IMR-90 (cell line): Measurements from ENCODE around the gene MYO1D. TPM values are rescaled to one million over a fixed set of nuclear protein-coding genes. Genes with fewer than 3 reads are reported as not detected.

Experiments
- ATAC-seq: fragments of 200-7000 bp; cut with Tn5 transposase; 2 replicates; pipeline ENCODE4 v1.9.1; 2020; ENCODE audit warnings: low read depth, mild to moderate bottlenecking, moderate library complexity
- BruUV-seq: library from RNA; stranded (reverse); fragments of 400-500 nt; replicated peaks from 2 replicates; lab custom pipeline; 2021; lab: Mats Ljungman, UMichigan
- CTCF ChIA-PET: fragments of 300-600 bp; formaldehyde crosslinking; extraction: SDS; loops from one replicate; lab custom pipeline; 2021; ENCODE audit warnings: antibody characterized with exemption; lab: Yijun Ruan, JAX
- POLR2A ChIA-PET: fragments of 300-600 bp; sonication (Branson Sonifier 250); formaldehyde crosslinking; loops from one replicate; lab custom pipeline; 2022; ENCODE audit warnings: antibody characterized with exemption; ENCODE audit not compliant: unreplicated experiment; lab: Charles Lee
- DNase-seq: peaks from one replicate; pipeline ENCODE4 v3.0.0; 2013
- H2AFZ ChIP-seq: replicated peaks from 2 replicates; pipeline ENCODE3; 2013; ENCODE audit warnings: low read length, mild to moderate bottlenecking; ENCODE audit not compliant: poor library complexity
- H2AK5ac ChIP-seq: 2 replicates; pipeline ENCODE4 v1.6.1; 2013; ENCODE audit warnings: low read depth, low read length, inconsistent platforms
- H2AK9ac ChIP-seq: replicated peaks from 2 replicates; pipeline ENCODE3; 2013; ENCODE audit warnings: mild to moderate bottlenecking, low read depth, low read length, moderate library complexity; ENCODE audit not compliant: poor library complexity
- H2BK120ac ChIP-seq: 2 replicates; pipeline ENCODE4 v1.6.1; 2013; ENCODE audit warnings: low read depth, low read length, inconsistent platforms
- H2BK15ac ChIP-seq: 3 replicates; pipeline ENCODE4 v1.6.1; 2013; ENCODE audit warnings: low read depth, low read length, inconsistent platforms
- H2BK20ac ChIP-seq: 2 replicates; pipeline ENCODE4 v1.6.1; 2013; ENCODE audit warnings: low read depth, mild to moderate bottlenecking, inconsistent platforms, low read length, moderate library complexity
- H2BK5ac ChIP-seq: 2 replicates; pipeline ENCODE4 v1.6.1; 2013; ENCODE audit warnings: mild to moderate bottlenecking, low read depth, low read length, inconsistent platforms; ENCODE audit not compliant: poor library complexity, severe bottlenecking
- H3K14ac ChIP-seq: replicated peaks from 2 replicates; pipeline ENCODE4 v1.6.1; 2013; ENCODE audit warnings: low read depth, low read length, inconsistent platforms
- H3K18ac ChIP-seq: 2 replicates; pipeline ENCODE4 v1.6.1; 2013; ENCODE audit warnings: low read depth, low read length, control low read depth
- H3K23ac ChIP-seq: 2 replicates; pipeline ENCODE4 v1.6.1; 2013; ENCODE audit warnings: low read depth, low read length, inconsistent platforms
- H3K27ac ChIP-seq: 2 replicates; pipeline ENCODE4 v1.5.1; 2013; ENCODE audit warnings: mild to moderate bottlenecking, control low read depth, low read length; ENCODE audit not compliant: insufficient read depth
- H3K27me3 ChIP-seq: 2 replicates; pipeline ENCODE4 v1.6.1; 2013; ENCODE audit warnings: low read length; ENCODE audit not compliant: control insufficient read depth, insufficient read depth
- H3K36me3 ChIP-seq: 2 replicates; pipeline ENCODE4 v1.6.1; 2013; ENCODE audit warnings: low read length, mixed read lengths; ENCODE audit not compliant: control insufficient read depth, insufficient read depth
- H3K4ac ChIP-seq: 2 replicates; pipeline ENCODE4 v1.6.1; 2013; ENCODE audit warnings: low read depth, low read length, inconsistent platforms
- H3K4me1 ChIP-seq: 2 replicates; pipeline ENCODE4 v1.6.1; 2013; ENCODE audit warnings: low read length, mixed read lengths; ENCODE audit not compliant: control insufficient read depth, insufficient read depth
- H3K4me2 ChIP-seq: 2 replicates; pipeline ENCODE4 v1.6.1; 2013; ENCODE audit warnings: low read depth, mild to moderate bottlenecking, control low read depth, low read length, moderate library complexity
- H3K4me3 ChIP-seq: 2 replicates; pipeline ENCODE4 v1.5.1; 2013; ENCODE audit warnings: low read depth, mild to moderate bottlenecking, control low read depth, low read length, moderate library complexity; ENCODE audit not compliant: insufficient read depth
- H3K56ac ChIP-seq: 2 replicates; pipeline ENCODE4 v1.6.1; 2013; ENCODE audit warnings: low read length, inconsistent platforms; ENCODE audit not compliant: insufficient read depth; ENCODE audit errors: extremely low read depth
- H3K79me1 ChIP-seq, 2 experiments: 2 replicates each; pipeline ENCODE4 v1.6.1; 2013; ENCODE audit warnings: low read length in 2 of 2, inconsistent platforms in 1 of 2, low read depth in 1 of 2
- H3K9ac ChIP-seq: 2 replicates; pipeline ENCODE4 v1.6.1; 2013; ENCODE audit warnings: low read depth, low read length, control low read depth
- H3K9me1 ChIP-seq: 2 replicates; pipeline ENCODE4 v1.6.1; 2013; ENCODE audit warnings: low read length, inconsistent platforms; ENCODE audit not compliant: insufficient read depth
- H3K9me3 ChIP-seq: 2 replicates; pipeline ENCODE4 v1.6.1; 2013; ENCODE audit warnings: low read length; ENCODE audit not compliant: control insufficient read depth, insufficient read depth
- H4K20me1 ChIP-seq: 2 replicates; pipeline ENCODE4 v1.6.1; 2013; ENCODE audit warnings: low read length, inconsistent platforms; ENCODE audit not compliant: insufficient read depth
- H4K5ac ChIP-seq: 2 replicates; pipeline ENCODE4 v1.6.1; 2013; ENCODE audit warnings: mild to moderate bottlenecking, low read depth, low read length, control low read depth
- H4K8ac ChIP-seq, 2 experiments: 2 replicates each; pipeline ENCODE4 v1.6.1; 2013; ENCODE audit warnings: low read depth in 2 of 2, low read length in 2 of 2, control low read depth in 1 of 2, inconsistent platforms in 1 of 2
- H4K91ac ChIP-seq: 2 replicates; pipeline ENCODE4 v1.6.1; 2013; ENCODE audit warnings: low read depth, low read length, inconsistent platforms; ENCODE audit not compliant: insufficient read depth
- BHLHE40 ChIP-seq: fragments of 150-350 bp; IDR thresholded peaks from 2 replicates; pipeline ENCODE4 v1.6.1; 2016; ENCODE audit warnings: mild to moderate bottlenecking, low read depth, low read length
- CEBPB ChIP-seq: IDR thresholded peaks from 2 replicates; pipeline ENCODE4 v1.6.1; 2012; ENCODE audit warnings: low read depth, low read length, improper control_type of control experiment
- CHD1 ChIP-seq: IDR thresholded peaks from 2 replicates; pipeline ENCODE4 v1.6.1; 2012; ENCODE audit warnings: low read depth, low read length, improper control_type of control experiment
- ELK1 ChIP-seq: fragments of 150-350 bp; IDR thresholded peaks from 2 replicates; pipeline ENCODE4 v1.6.1; 2016; ENCODE audit warnings: low read depth, mild to moderate bottlenecking, low read length, moderate library complexity, borderline replicate concordance
- FOS ChIP-seq: fragments of 150-350 bp; IDR thresholded peaks from 2 replicates; pipeline ENCODE4 v1.6.1; 2016; ENCODE audit warnings: low read depth, low read length
- MAFK ChIP-seq: IDR thresholded peaks from 2 replicates; pipeline ENCODE4 v1.6.1; 2012; ENCODE audit warnings: low read depth, low read length, improper control_type of control experiment
- MAZ ChIP-seq: IDR thresholded peaks from 2 replicates; pipeline ENCODE4 v1.6.1; 2012; ENCODE audit warnings: low read depth, mild to moderate bottlenecking, low read length, improper control_type of control experiment, moderate library complexity, borderline replicate concordance
- MXI1 ChIP-seq: IDR thresholded peaks from 2 replicates; pipeline ENCODE4 v1.6.1; 2012; ENCODE audit warnings: low read depth, mild to moderate bottlenecking, low read length, moderate library complexity, borderline replicate concordance
- NFE2L2 ChIP-seq: fragments of 150-350 bp; IDR thresholded peaks from 2 replicates; pipeline ENCODE4 v1.6.1; 2016; ENCODE audit warnings: low read depth, mild to moderate bottlenecking, low read length
- POLR2A ChIP-seq: IDR thresholded peaks from 2 replicates; pipeline ENCODE4 v1.6.1; 2012; ENCODE audit warnings: mild to moderate bottlenecking, low read depth, low read length
- RAD21 ChIP-seq: IDR thresholded peaks from 2 replicates; pipeline ENCODE4 v1.6.1; 2012; ENCODE audit warnings: low read length, improper control_type of control experiment
- RCOR1 ChIP-seq: IDR thresholded peaks from 2 replicates; pipeline ENCODE4 v1.6.1; 2012; ENCODE audit warnings: mild to moderate bottlenecking, low read length, improper control_type of control experiment; ENCODE audit not compliant: insufficient replicate concordance
- RFX5 ChIP-seq: IDR thresholded peaks from 2 replicates; pipeline ENCODE4 v1.8.0; 2012; ENCODE audit warnings: low read depth, mild to moderate bottlenecking, low read length, moderate library complexity
- SMC3 ChIP-seq: fragments of 150-350 bp; IDR thresholded peaks from 2 replicates; pipeline ENCODE4 v1.6.1; 2016; ENCODE audit warnings: low read depth, mild to moderate bottlenecking, antibody characterized with exemption, low read length, moderate library complexity
- WGBS, 2 experiments: methylation state at CpG; one replicate each; pipeline versions ENCODE4 v1.1.5 to v1.1.7; 2013; ENCODE audit warnings: missing lambda C conversion rate in 2 of 2; ENCODE audit not compliant: insufficient read length in 1 of 2; ENCODE audit errors: extremely low coverage in 2 of 2; 5-methylcytosine and 5-hydroxymethylcytosine counted together
- dilution Hi-C: fragments of 300-500 bp; cut with HindIII; formaldehyde crosslinking; loops from one replicate; pipeline ENCODE4 v1.14.3; 2018; ENCODE audit warnings: low sequenced_read_pairs; ENCODE audit not compliant: unreplicated experiment
- in situ Hi-C: fragments of 300-500 bp; cut with MboI; formaldehyde crosslinking; loops from 3 replicates; pipeline ENCODE4 v1.14.3; 2019; ENCODE audit warnings: low sequenced_read_pairs, inconsistent platforms, mixed read lengths
- intact Hi-C: fragments of 100-400 bp; cut with micrococcal nuclease; formaldehyde crosslinking; loops from 2 replicates; pipeline ENCODE4 v1.10.0; 2022
- polyA plus RNA-seq, 3 experiments: library from polyadenylated mRNA; depleted of rRNA; stranded (reverse); fragments of >200 nt; gene quantifications; 2 replicates each; pipeline ENCODE4 v1.2.3, GENCODE V29; 2012; ENCODE audit warnings: low replicate concordance in 1 of 3
- total RNA-seq: library from RNA; depleted of rRNA; stranded (reverse); fragments of >200 nt; gene quantifications from 2 replicates; pipeline ENCODE4 v1.2.3, GENCODE V29; 2012
- TF ChIP-seq, protein P1 (sequence below): fragments of 150-350 bp; IDR thresholded peaks from 2 replicates; pipeline ENCODE4 v1.6.1; 2017; ENCODE audit warnings: mild to moderate bottlenecking, antibody characterized with exemption, low read length, low read depth
- TF ChIP-seq, protein P2 (sequence below): conservative IDR thresholded peaks from 2 replicates; pipeline ENCODE4 v1.5.1; 2012; ENCODE audit warnings: mild to moderate bottlenecking, low read depth, low read length, improper control_type of control experiment

The MYO1D gene
- total and polyA plus RNA-seq, 2 of the 4 experiments (the other 2 are of a cell fraction): 0.63 to 0.90 TPM

- ChIA-PET CTCF (interaction anchor here (0.5 to 2.0 kb wide), 2 partner anchors 11 to 82 kb away, joined by 4 to 9 read pairs; partner anchors contain the start of gene MYO1D), POLR2A (no interaction called here)
- Histone ChIP-seq H3K27me3 (no peaks in the 10 kb centered on the region), H4K20me1 (no peaks in the 10 kb centered on the region), H3K36me3 (no peaks in the 10 kb centered on the region), H4K5ac (no peak overlapping the region), H2BK20ac (no peak overlapping the region), H3K27ac (no peak overlapping the region), H3K4me1 (no peaks in the 10 kb centered on the region), H3K4me3 (no peak overlapping the region), H3K9me3 (no peaks in the 10 kb centered on the region), H2AK5ac (no peak overlapping the region), H3K4ac (no peak overlapping the region), H3K56ac (no peak overlapping the region), H3K4me2 (no peak overlapping the region), H3K18ac (no peak overlapping the region), H3K14ac (no peak overlapping the region), H4K91ac (no peak overlapping the region), H3K9ac (no peak overlapping the region), H2BK5ac (no peak overlapping the region), H2AFZ (no peak overlapping the region), H3K79me1 (no peaks in the 10 kb centered on the region), H2AK9ac (no peak overlapping the region), H3K9me1 (no peaks in the 10 kb centered on the region), H4K8ac (no peak overlapping the region), H3K23ac (no peak overlapping the region), H2BK120ac (no peak overlapping the region), H2BK15ac (no peak overlapping the region)
- in situ Hi-C loops: no loop called here
- BruUV-seq: no TSS peak
- dilution Hi-C loops: no loop called here
- no peak for DNase-seq
- no peak for ATAC-seq
- TF ChIP-seq SMC3 (no peak), CEBPB (no peak), MXI1 (no peak), RCOR1 (no peak), ELK1 (no peak), RAD21 (no peak), BHLHE40 (no peak), CHD1 (no peak), FOS (no peak), POLR2A (no peak), NFE2L2 (no peak), RFX5 (no peak), MAFK (no peak), MAZ (no peak)
- TF ChIP-seq, protein P1, sequence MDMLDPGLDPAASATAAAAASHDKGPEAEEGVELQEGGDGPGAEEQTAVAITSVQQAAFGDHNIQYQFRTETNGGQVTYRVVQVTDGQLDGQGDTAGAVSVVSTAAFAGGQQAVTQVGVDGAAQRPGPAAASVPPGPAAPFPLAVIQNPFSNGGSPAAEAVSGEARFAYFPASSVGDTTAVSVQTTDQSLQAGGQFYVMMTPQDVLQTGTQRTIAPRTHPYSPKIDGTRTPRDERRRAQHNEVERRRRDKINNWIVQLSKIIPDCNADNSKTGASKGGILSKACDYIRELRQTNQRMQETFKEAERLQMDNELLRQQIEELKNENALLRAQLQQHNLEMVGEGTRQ: no peak
- TF ChIP-seq, protein P2, sequence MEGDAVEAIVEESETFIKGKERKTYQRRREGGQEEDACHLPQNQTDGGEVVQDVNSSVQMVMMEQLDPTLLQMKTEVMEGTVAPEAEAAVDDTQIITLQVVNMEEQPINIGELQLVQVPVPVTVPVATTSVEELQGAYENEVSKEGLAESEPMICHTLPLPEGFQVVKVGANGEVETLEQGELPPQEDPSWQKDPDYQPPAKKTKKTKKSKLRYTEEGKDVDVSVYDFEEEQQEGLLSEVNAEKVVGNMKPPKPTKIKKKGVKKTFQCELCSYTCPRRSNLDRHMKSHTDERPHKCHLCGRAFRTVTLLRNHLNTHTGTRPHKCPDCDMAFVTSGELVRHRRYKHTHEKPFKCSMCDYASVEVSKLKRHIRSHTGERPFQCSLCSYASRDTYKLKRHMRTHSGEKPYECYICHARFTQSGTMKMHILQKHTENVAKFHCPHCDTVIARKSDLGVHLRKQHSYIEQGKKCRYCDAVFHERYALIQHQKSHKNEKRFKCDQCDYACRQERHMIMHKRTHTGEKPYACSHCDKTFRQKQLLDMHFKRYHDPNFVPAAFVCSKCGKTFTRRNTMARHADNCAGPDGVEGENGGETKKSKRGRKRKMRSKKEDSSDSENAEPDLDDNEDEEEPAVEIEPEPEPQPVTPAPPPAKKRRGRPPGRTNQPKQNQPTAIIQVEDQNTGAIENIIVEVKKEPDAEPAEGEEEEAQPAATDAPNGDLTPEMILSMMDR: no peak
- intact Hi-C loops: no loop called here
- WGBS, 2 experiments: 60% methylated on average over 1 of the region's 4 CpGs; no CpG with 5 or more reads in 1 of the 2 experiments
These were observed 11.8 kb downstream of the MYO1D start for GRCh38 chr17:32865141-32865540.
